Trophoblast cell (in vitro differentiated cells and primary cell): Measurements from ENCODE around the gene WDR49.

Experiments
- DNase-seq, 2 donors: peaks; one replicate each; pipeline ENCODE4 v3.0.0-alpha.2; 2016
- H2AFZ ChIP-seq: 2 replicates; pipeline ENCODE4 v1.6.1; 2013; ENCODE audit warnings: low read length, moderate library complexity, mild to moderate bottlenecking; ENCODE audit not compliant: insufficient read depth, poor library complexity
- H2AK5ac ChIP-seq: 2 replicates; pipeline ENCODE4 v1.6.1; 2013; ENCODE audit warnings: mild to moderate bottlenecking, low read length
- H2BK120ac ChIP-seq: 2 replicates; pipeline ENCODE4 v1.6.1; 2013; ENCODE audit warnings: low read length, mild to moderate bottlenecking, moderate library complexity; ENCODE audit not compliant: insufficient read depth, poor library complexity
- H2BK12ac ChIP-seq: 2 replicates; pipeline ENCODE4 v1.6.1; 2013; ENCODE audit warnings: mild to moderate bottlenecking, low read length, moderate library complexity
- H2BK5ac ChIP-seq: 2 replicates; pipeline ENCODE4 v1.6.1; 2013; ENCODE audit warnings: low read length, low read depth, moderate library complexity, mild to moderate bottlenecking; ENCODE audit not compliant: poor library complexity
- H3K14ac ChIP-seq: 2 replicates; pipeline ENCODE4 v1.6.1; 2013; ENCODE audit warnings: mild to moderate bottlenecking, low read length
- H3K18ac ChIP-seq: 2 replicates; pipeline ENCODE4 v1.6.1; 2013; ENCODE audit warnings: mild to moderate bottlenecking, low read length
- H3K23ac ChIP-seq: 2 replicates; pipeline ENCODE4 v1.6.1; 2013; ENCODE audit warnings: low read length
- H3K27ac ChIP-seq: 2 replicates; pipeline ENCODE4 v1.5.1; 2013; ENCODE audit warnings: low read depth, mild to moderate bottlenecking, inconsistent platforms, low read length, moderate library complexity
- H3K27me3 ChIP-seq: 2 replicates; pipeline ENCODE4 v1.6.1; 2013; ENCODE audit warnings: inconsistent platforms, mild to moderate bottlenecking, low read length, moderate library complexity; ENCODE audit not compliant: insufficient read depth
- H3K36me3 ChIP-seq, 2 experiments: 1 replicate in 1 of 2; 2 replicates in 1 of 2; pipeline ENCODE4 v1.6.1; 2013; ENCODE audit warnings: low read length in 2 of 2, mild to moderate bottlenecking in 2 of 2, moderate library complexity in 1 of 2; ENCODE audit not compliant: insufficient read depth in 2 of 2, control insufficient read depth in 1 of 2
- H3K4ac ChIP-seq: 2 replicates; pipeline ENCODE4 v1.6.1; 2013; ENCODE audit warnings: low read depth, mild to moderate bottlenecking, low read length, moderate library complexity
- H3K4me1 ChIP-seq, 2 experiments: 1 replicate in 1 of 2; 2 replicates in 1 of 2; pipeline ENCODE4 v1.6.1; 2013; ENCODE audit warnings: low read length in 2 of 2, mild to moderate bottlenecking in 2 of 2, moderate library complexity in 1 of 2; ENCODE audit not compliant: insufficient read depth in 2 of 2, control insufficient read depth in 1 of 2
- H3K4me2 ChIP-seq: 2 replicates; pipeline ENCODE4 v1.6.1; 2013; ENCODE audit warnings: inconsistent platforms, mild to moderate bottlenecking, low read length, moderate library complexity
- H3K4me3 ChIP-seq: 2 replicates; pipeline ENCODE4 v1.5.1; 2013; ENCODE audit warnings: mild to moderate bottlenecking, low read depth, low read length, inconsistent platforms
- H3K79me1 ChIP-seq: one replicate; pipeline ENCODE4 v1.6.1; 2013; ENCODE audit warnings: low read length
- H3K79me2 ChIP-seq: 2 replicates; pipeline ENCODE4 v1.6.1; 2013; ENCODE audit warnings: low read length, mild to moderate bottlenecking; ENCODE audit not compliant: control insufficient read depth, insufficient read depth, poor library complexity
- H3K9ac ChIP-seq: 2 replicates; pipeline ENCODE4 v1.6.1; 2013; ENCODE audit warnings: mild to moderate bottlenecking, low read length
- H3K9me3 ChIP-seq: 2 replicates; pipeline ENCODE4 v1.6.1; 2013; ENCODE audit warnings: low read depth, mild to moderate bottlenecking, control low read depth, inconsistent platforms, low read length; ENCODE audit not compliant: insufficient read depth
- H4K12ac ChIP-seq: 2 replicates; pipeline ENCODE4 v1.6.1; 2013; ENCODE audit warnings: low read depth, mild to moderate bottlenecking, low read length, moderate library complexity
- H4K8ac ChIP-seq: 2 replicates; pipeline ENCODE4 v1.6.1; 2013; ENCODE audit warnings: low read depth, mild to moderate bottlenecking, low read length, moderate library complexity
- H4K91ac ChIP-seq: one replicate; pipeline ENCODE4 v1.6.1; 2013; ENCODE audit warnings: low read depth, mild to moderate bottlenecking, low read length, moderate library complexity
- WGBS: extraction: QIAGEN DNeasy Blood & Tissue Kit; methylation state at CpG from one replicate; pipeline ENCODE4 v1.1.7; 2013; ENCODE audit warnings: missing lambda C conversion rate; ENCODE audit not compliant: insufficient read length, insufficient coverage; ENCODE audit errors: extremely low coverage; 5-methylcytosine and 5-hydroxymethylcytosine counted together

WDR49 gene

GRCh38 chr3:167493244-167493643 is 160.5 kb downstream of the WDR49 start:
- H3K4me1 ChIP-seq, result peaks cover 0 to 2% of the 10 kb centered on the region in 2 experiments

GRCh38 chr3:167491621-167492020 is 162.1 kb downstream of the WDR49 start:
- no peak overlapping the region for H4K91ac ChIP-seq
- no peaks in the 10 kb centered on the region for H3K36me3 ChIP-seq
- no peaks in the 10 kb centered on the region for H3K4me1 ChIP-seq
- no peak overlapping the region for H4K12ac ChIP-seq
- H4K8ac ChIP-seq, result no peak overlapping the region
- no peak overlapping the region for H2BK5ac ChIP-seq
- no peaks in the 10 kb centered on the region for H3K27me3 ChIP-seq
- no peak overlapping the region for H2BK120ac ChIP-seq
- H3K23ac ChIP-seq, result no peak overlapping the region
- H3K14ac ChIP-seq, result no peak overlapping the region
- no peaks in the 10 kb centered on the region for H3K79me1 ChIP-seq
- H3K79me2 ChIP-seq, result no peaks in the 10 kb centered on the region
- no peak for DNase-seq
- no peaks in the 10 kb centered on the region for H3K9me3 ChIP-seq
- H3K4me2 ChIP-seq, result no peak overlapping the region
- no peak overlapping the region for H3K18ac ChIP-seq
- H3K9ac ChIP-seq, result no peak overlapping the region
- H2AFZ ChIP-seq, result no peak overlapping the region
- no peak overlapping the region for H2AK5ac ChIP-seq
- H2BK12ac ChIP-seq, result no peak overlapping the region
- no peak overlapping the region for H3K27ac ChIP-seq
- no peak overlapping the region for H3K4ac ChIP-seq
- no peak overlapping the region for H3K4me3 ChIP-seq

More at GRCh38 chr3:167493244-167493643, 160.5 kb downstream of the WDR49 start:
- Histone ChIP-seq H3K4ac (no peak overlapping the region), H4K91ac (no peak overlapping the region), H3K23ac (no peak overlapping the region), H3K36me3 (no peaks in the 10 kb centered on the region), H2BK5ac (no peak overlapping the region), H3K79me1 (no peaks in the 10 kb centered on the region), H2AFZ (no peak overlapping the region), H3K9ac (peak overlapping the region; percentile 1), H3K27ac (no peak overlapping the region), H4K8ac (peak overlapping the region; percentile 38), H2AK5ac (no peak overlapping the region), H2BK12ac (no peak overlapping the region), H3K27me3 (no peaks in the 10 kb centered on the region), H3K4me2 (no peak overlapping the region), H3K14ac (no peak overlapping the region), H3K79me2 (no peaks in the 10 kb centered on the region), H3K18ac (no peak overlapping the region), H3K9me3 (no peaks in the 10 kb centered on the region), H2BK120ac (no peak overlapping the region), H4K12ac (no peak overlapping the region), H3K4me3 (no peak overlapping the region)
- WGBS, result no CpG with 5 or more reads among the region's 3 CpGs
- peak; percentile 3 to 18 for DNase-seq

GRCh38 chr3:167489571-167489970 is 164.2 kb downstream of the WDR49 start:
- Histone ChIP-seq H3K18ac (no peak overlapping the region), H2AFZ (no peak overlapping the region), H3K23ac (no peak overlapping the region), H3K4me2 (no peak overlapping the region), H3K79me1 (no peaks in the 10 kb centered on the region), H2AK5ac (no peak overlapping the region), H3K27ac (no peak overlapping the region), H3K4ac (no peak overlapping the region), H4K8ac (no peak overlapping the region), H3K14ac (no peak overlapping the region), H4K12ac (no peak overlapping the region), H3K36me3 (no peaks in the 10 kb centered on the region), H3K9ac (no peak overlapping the region), H3K9me3 (no peaks in the 10 kb centered on the region), H3K27me3 (no peaks in the 10 kb centered on the region), H3K79me2 (no peaks in the 10 kb centered on the region), H2BK120ac (no peak overlapping the region), H3K4me1 (no peaks in the 10 kb centered on the region), H2BK12ac (no peak overlapping the region), H2BK5ac (no peak overlapping the region), H4K91ac (no peak overlapping the region), H3K4me3 (no peak overlapping the region)
- WGBS, result no CpG with 5 or more reads among the region's 1 CpG
- no peak for DNase-seq

GRCh38 chr3:167487556-167487955 is 166.2 kb downstream of the WDR49 start:
- H3K18ac ChIP-seq, result no peak overlapping the region
- no peak overlapping the region for H2AFZ ChIP-seq
- no peak overlapping the region for H2BK5ac ChIP-seq
- H4K8ac ChIP-seq, result no peak overlapping the region
- H3K36me3 ChIP-seq, result no peaks in the 10 kb centered on the region
- H3K27ac ChIP-seq, result no peak overlapping the region
- no peak overlapping the region for H3K9ac ChIP-seq
- no peaks in the 10 kb centered on the region for H3K27me3 ChIP-seq
- no peak overlapping the region for H2BK12ac ChIP-seq
- WGBS, result no CpG with 5 or more reads among the region's 3 CpGs
- no peaks in the 10 kb centered on the region for H3K79me1 ChIP-seq
- H2AK5ac ChIP-seq, result no peak overlapping the region
- no peak overlapping the region for H3K4me2 ChIP-seq
- H3K14ac ChIP-seq, result no peak overlapping the region
- H3K4me3 ChIP-seq, result no peak overlapping the region
- no peaks in the 10 kb centered on the region for H3K9me3 ChIP-seq
- no peak overlapping the region for H3K4ac ChIP-seq
- no peak overlapping the region for H4K91ac ChIP-seq
- DNase-seq, result no peak
- H3K4me1 ChIP-seq, result no peaks in the 10 kb centered on the region
- H3K79me2 ChIP-seq, result no peaks in the 10 kb centered on the region
- H4K12ac ChIP-seq, result no peak overlapping the region
- H2BK120ac ChIP-seq, result no peak overlapping the region
- no peak overlapping the region for H3K23ac ChIP-seq
